ENCODE measurements around the gene ZFYVE28. TPM values are rescaled to one million over a fixed set of nuclear protein-coding genes. Genes with fewer than 3 reads are reported as not detected.

The ZFYVE28 gene
- total RNA-seq, 1 experiment from 2014 or later = 12.9 TPM

- no peak overlapping the region for H3K4me2 ChIP-seq
- no peaks in the 10 kb centered on the region for H3F3A ChIP-seq (ENCODE audit: insufficient read depth, low read depth)
- no peak for DNase-seq
- TF ChIP-seq EZH2 (IDR thresholded peaks at IDR 0.05; ENCODE audit: low read depth) = no peak
- TF ChIP-seq, protein P1, sequence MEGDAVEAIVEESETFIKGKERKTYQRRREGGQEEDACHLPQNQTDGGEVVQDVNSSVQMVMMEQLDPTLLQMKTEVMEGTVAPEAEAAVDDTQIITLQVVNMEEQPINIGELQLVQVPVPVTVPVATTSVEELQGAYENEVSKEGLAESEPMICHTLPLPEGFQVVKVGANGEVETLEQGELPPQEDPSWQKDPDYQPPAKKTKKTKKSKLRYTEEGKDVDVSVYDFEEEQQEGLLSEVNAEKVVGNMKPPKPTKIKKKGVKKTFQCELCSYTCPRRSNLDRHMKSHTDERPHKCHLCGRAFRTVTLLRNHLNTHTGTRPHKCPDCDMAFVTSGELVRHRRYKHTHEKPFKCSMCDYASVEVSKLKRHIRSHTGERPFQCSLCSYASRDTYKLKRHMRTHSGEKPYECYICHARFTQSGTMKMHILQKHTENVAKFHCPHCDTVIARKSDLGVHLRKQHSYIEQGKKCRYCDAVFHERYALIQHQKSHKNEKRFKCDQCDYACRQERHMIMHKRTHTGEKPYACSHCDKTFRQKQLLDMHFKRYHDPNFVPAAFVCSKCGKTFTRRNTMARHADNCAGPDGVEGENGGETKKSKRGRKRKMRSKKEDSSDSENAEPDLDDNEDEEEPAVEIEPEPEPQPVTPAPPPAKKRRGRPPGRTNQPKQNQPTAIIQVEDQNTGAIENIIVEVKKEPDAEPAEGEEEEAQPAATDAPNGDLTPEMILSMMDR (conservative IDR thresholded peaks at IDR 0.05) = no peak
- H3K27me3 ChIP-seq (ENCODE audit: insufficient read depth, low read depth) = no peaks in the 10 kb centered on the region
- H3K4me1 ChIP-seq (replicated peaks; ENCODE audit: insufficient read depth) = no peaks in the 10 kb centered on the region
- ChIA-PET POLR2A (ENCODE audit: unreplicated experiment) (interaction anchor here (0.7 kb wide), 1 partner anchor 17 kb away, joined by 3 read pairs; no protein-coding TSS in a partner anchor), CTCF (no interaction called here)
- H3K9me3 ChIP-seq (ENCODE audit: insufficient read depth, low read depth) = no peaks in the 10 kb centered on the region
- no peaks in the 10 kb centered on the region for H4K20me1 ChIP-seq (ENCODE audit: insufficient read depth)
- H3K27ac ChIP-seq = no peak overlapping the region
- no peaks in the 10 kb centered on the region for H3K79me2 ChIP-seq (ENCODE audit: low read depth)
- no peaks in the 10 kb centered on the region for H3K9me2 ChIP-seq (ENCODE audit: insufficient read depth)
- H3K36me3 ChIP-seq (ENCODE audit: low read depth) = no peaks in the 10 kb centered on the region
- no peak overlapping the region for H2AFZ ChIP-seq
- intact Hi-C loops (cut with micrococcal nuclease; ENCODE audit: unreplicated experiment) = no loop called here
- no TSS peak for BruUV-seq (replicated peaks)
- H3K4me3 ChIP-seq = no peak overlapping the region
Measured at GRCh38 chr4:2362266-2363055, 56.0 kb downstream of the ZFYVE28 start.

GRCh38 chr4:2361366-2362265 is 56.8 kb downstream of the ZFYVE28 start:
- Histone ChIP-seq H3K4me1 (replicated peaks; ENCODE audit: insufficient read depth) (no peaks in the 10 kb centered on the region), H4K20me1 (ENCODE audit: insufficient read depth) (no peaks in the 10 kb centered on the region), H3K9me3 (ENCODE audit: insufficient read depth, low read depth) (no peaks in the 10 kb centered on the region), H3K9me2 (ENCODE audit: insufficient read depth) (no peaks in the 10 kb centered on the region), H3K27ac (no peak overlapping the region), H2AFZ (no peak overlapping the region), H3K36me3 (ENCODE audit: low read depth) (no peaks in the 10 kb centered on the region), H3K79me2 (ENCODE audit: low read depth) (no peaks in the 10 kb centered on the region), H3K4me2 (no peak overlapping the region), H3K4me3 (no peak overlapping the region), H3F3A (ENCODE audit: insufficient read depth, low read depth) (no peaks in the 10 kb centered on the region), H3K27me3 (ENCODE audit: insufficient read depth, low read depth) (no peaks in the 10 kb centered on the region)
- no peak for DNase-seq
- intact Hi-C loops (cut with micrococcal nuclease; ENCODE audit: unreplicated experiment) = no loop called here
- no TSS peak for BruUV-seq (replicated peaks)
- TF ChIP-seq, protein P1 (conservative IDR thresholded peaks at IDR 0.05) = no peak
- no peak for TF ChIP-seq EZH2 (IDR thresholded peaks at IDR 0.05; ENCODE audit: low read depth)
- ChIA-PET POLR2A (ENCODE audit: unreplicated experiment) (interaction anchor here (0.7 kb wide), 1 partner anchor 51 kb away, joined by 4 read pairs; no protein-coding TSS in a partner anchor), CTCF (no interaction called here)

DNA sequence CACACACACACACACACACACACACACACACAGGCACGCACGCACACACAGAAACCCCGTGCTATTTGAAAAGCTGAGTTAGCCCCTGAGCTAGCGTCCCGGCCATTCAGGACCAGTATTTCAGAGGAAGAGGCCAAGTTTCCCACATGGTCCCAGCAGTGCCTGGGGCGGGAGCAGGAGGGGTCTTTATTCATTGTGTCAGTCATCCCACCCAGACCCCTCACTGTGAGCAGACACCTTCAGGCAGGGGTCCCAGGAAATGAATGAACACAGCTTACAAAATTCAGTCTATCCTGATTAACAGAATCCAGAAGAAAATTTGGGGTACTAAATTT is 58.1 kb downstream of the ZFYVE28 start:
- Histone ChIP-seq H3F3A (ENCODE audit: insufficient read depth, low read depth) (no peaks in the 10 kb centered on the region), H3K36me3 (ENCODE audit: low read depth) (no peaks in the 10 kb centered on the region), H3K4me3 (no peak overlapping the region), H3K9me3 (ENCODE audit: insufficient read depth, low read depth) (no peaks in the 10 kb centered on the region), H3K27me3 (ENCODE audit: insufficient read depth, low read depth) (no peaks in the 10 kb centered on the region), H3K79me2 (ENCODE audit: low read depth) (no peaks in the 10 kb centered on the region), H3K4me1 (replicated peaks; ENCODE audit: insufficient read depth) (no peaks in the 10 kb centered on the region), H3K4me2 (no peak overlapping the region), H4K20me1 (ENCODE audit: insufficient read depth) (no peaks in the 10 kb centered on the region), H3K9me2 (ENCODE audit: insufficient read depth) (no peaks in the 10 kb centered on the region), H2AFZ (no peak overlapping the region), H3K27ac (no peak overlapping the region)
- ChIA-PET POLR2A (ENCODE audit: unreplicated experiment) (no interaction called here), CTCF (no interaction called here)
- DNase-seq = no peak
- intact Hi-C loops (cut with micrococcal nuclease; ENCODE audit: unreplicated experiment) = no loop called here
- no peak for TF ChIP-seq EZH2 (IDR thresholded peaks at IDR 0.05; ENCODE audit: low read depth)
- TF ChIP-seq, protein P1 (conservative IDR thresholded peaks at IDR 0.05) = no peak
- no TSS peak for BruUV-seq (replicated peaks)
